ENCODE measurements around the gene C1orf159. TPM values are rescaled to one million over a fixed set of nuclear protein-coding genes. Genes with fewer than 3 reads are reported as not detected.

The C1orf159 gene
- total and polyA plus RNA-seq, 2 of the 8 experiments (the other 6 are each of a cell fraction or from before 2014, with no cell fraction given), result 10.0 to 10.9 TPM

- no peak for TF ChIP-seq NANOG (IDR thresholded peaks at IDR 0.05; ENCODE audit: insufficient read depth, low read depth, low read length, poor library complexity, severe bottlenecking)
- no peak for TF ChIP-seq SP2 (IDR thresholded peaks at IDR 0.05; ENCODE audit: low read length)
- TF ChIP-seq NRF1 (IDR thresholded peaks at IDR 0.05; ENCODE audit: low read depth, low read length), result no peak
- TF ChIP-seq SAP30 (IDR thresholded peaks at IDR 0.05; ENCODE audit: insufficient read depth, insufficient replicate concordance, low read length), result no peak
- no peak for TF ChIP-seq SP4 (IDR thresholded peaks at IDR 0.05; ENCODE audit: low read length)
- no peak for TF ChIP-seq ASH2L (IDR thresholded peaks at IDR 0.05; ENCODE audit: low read length)
- no peak for TF ChIP-seq BRCA1 (IDR thresholded peaks at IDR 0.05; ENCODE audit: low read depth, low read length)
Observed at GRCh38 chr1:1072849-1073742, 42.8 kb downstream of the C1orf159 start (continued).

Measured in H1 (cell line).